HT-29 (cell line): Measurements from ENCODE around the gene CPSF4. TPM values are rescaled to one million over a fixed set of nuclear protein-coding genes. Genes with fewer than 3 reads are reported as not detected.
A peak's percentile ranks its signal among the peaks of the same experiment; 100 is the strongest.

Source experiments
- DNase-seq: peaks from one replicate; pipeline ENCODE4 v3.0.0-alpha.2; 2015; ENCODE audit warnings: low spot score
- total RNA-seq: library from RNA; depleted of rRNA; stranded (reverse); fragments of >200 nt; shearing (Covaris generic); gene quantifications from 2 replicates; pipeline ENCODE4 v1.2.3, GENCODE V29; 2014; rRNA removed

The CPSF4 gene
- 101 and 112 TPM in 2 replicates for total RNA-seq

- DNase-seq, result peak; percentile 99
Observed at GRCh38 chr7:99438573-99439480, at the start of gene CPSF4, which contains the start of gene PTCD1. CPSF4 (plus strand) TSS chr7:99438943; CDS start chr7:99439083, 140 bp downstream. PTCD1 (minus strand) TSS chr7:99438798; CDS start chr7:99435242, 3,556 bp downstream.

GRCh38 chr7:99389772-99390171 lies 49.0 kb upstream of the CPSF4 start:
- no peak for DNase-seq

GRCh38 chr7:99390941-99391602 lies 47.7 kb upstream of the CPSF4 start:
- DNase-seq, result no peak

DNA sequence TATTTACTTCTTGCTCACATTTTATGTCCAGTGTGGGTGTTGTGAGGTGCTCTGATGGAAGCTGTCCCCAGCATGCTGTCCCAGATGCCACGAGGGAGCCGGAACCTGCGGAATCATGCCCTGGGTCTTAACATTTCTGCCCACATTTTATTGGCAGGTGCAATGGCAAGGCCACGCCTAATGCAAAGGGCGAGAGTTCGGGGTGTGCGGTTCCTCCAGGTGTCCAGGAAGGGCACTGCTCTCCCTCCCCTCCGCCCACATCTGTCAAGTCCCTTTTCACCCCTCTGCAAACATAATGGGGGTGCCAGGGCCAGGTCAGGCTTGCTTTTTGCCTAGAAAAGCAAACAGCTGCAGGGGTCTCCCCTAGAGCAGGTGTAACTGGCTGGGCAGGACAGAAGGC lies 46.7 kb upstream of the CPSF4 start:
- no peak for DNase-seq

- DNase-seq, result peak; percentile 95
Observed at GRCh38 chr7:99392659-99393354, 45.9 kb upstream of the CPSF4 start.

GRCh38 chr7:99393355-99394187 lies 45.2 kb upstream of the CPSF4 start:
- no peak for DNase-seq

- no peak for DNase-seq
Observed at GRCh38 chr7:99394188-99394502, 44.6 kb upstream of the CPSF4 start.

DNA sequence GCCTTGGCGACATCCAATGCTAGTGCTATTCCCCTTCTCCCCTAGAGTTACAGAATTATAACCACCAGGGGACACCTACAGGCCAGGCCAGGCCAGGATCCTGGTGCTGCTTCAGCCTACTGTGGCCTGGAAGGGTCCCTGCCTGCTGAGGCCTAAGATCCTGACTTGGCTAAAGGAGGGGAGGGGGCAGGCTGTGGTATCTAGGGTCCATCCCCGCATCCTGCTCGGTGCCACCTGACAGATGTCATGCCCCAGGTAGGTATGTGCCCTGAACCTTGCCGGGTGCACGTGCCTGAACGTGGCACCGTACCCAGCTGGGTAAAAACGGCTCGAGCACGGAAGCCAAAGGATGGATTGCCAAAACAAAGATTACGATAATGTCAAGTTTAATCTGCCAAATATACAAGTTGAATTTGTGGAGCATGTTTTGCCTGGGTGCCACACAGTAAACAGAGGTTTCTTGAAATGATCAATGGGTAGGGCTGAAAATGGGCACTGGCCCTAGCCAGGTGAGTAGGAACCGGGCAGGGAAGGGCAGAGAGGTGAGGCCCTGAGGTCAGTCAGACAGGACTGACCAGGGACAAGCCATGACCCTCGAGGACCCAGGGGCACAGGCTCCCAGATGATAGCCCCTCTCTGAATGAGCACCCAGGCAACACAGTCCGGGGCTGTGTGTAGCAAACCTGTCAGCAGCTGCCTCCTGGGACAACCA lies 43.0 kb upstream of the CPSF4 start:
- DNase-seq, result no peak

- DNase-seq, result no peak
Observed at GRCh38 chr7:99396418-99397296, 42.1 kb upstream of the CPSF4 start.

DNA sequence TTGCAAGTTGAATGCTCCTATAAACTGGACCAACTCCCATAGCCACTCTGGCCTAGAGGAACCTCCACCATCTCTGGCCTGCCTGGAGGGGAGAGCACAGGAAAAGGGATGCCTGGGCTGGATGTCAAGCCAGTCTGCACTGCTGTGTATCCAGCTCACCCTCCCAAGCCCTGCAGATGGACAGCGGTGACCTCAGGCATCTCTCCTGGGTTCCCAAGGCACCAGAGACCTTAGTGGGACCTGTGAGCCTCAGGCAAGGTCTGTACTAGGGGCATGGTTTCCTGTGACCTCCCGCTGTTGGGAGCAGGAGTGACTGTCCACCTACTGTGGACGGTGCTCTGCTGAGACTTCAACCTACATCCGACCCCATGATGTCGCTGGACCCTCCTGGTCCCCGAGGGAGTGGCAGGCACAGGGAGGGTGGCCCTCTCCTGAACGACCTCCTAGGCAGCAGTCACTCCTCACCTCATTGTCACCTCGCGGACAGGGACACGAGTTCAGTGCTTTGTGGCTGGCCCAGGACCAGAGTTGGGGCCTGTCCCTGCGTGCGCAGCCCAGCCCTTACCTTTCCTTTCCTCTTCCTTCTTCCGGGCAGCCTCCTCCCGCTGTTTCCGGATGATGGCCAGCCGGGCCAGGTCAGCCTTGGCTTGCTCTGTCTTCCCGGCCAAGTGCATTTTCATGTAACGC lies 41.3 kb upstream of the CPSF4 start:
- DNase-seq, result no peak

- no peak for DNase-seq
Observed at GRCh38 chr7:99398891-99399445, 39.8 kb upstream of the CPSF4 start.

DNA sequence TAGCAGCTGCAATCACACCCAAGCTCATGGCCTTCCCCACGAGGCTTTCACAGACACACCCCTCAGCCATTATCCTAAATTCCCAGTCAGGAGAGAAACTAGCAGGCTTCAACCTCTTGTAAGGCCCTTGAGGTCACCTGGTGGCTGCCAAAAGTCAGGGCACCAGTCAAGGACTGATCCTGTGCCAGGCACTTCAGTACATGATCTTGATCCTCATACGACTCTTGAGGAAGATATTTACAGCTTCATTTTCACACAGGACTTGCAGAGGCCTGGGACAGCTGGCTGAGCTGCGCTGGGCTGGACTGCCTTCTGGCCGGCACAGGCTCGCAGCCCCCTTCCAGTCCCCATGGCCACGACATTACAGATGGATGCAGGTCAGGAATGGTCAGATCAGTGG lies 39.1 kb upstream of the CPSF4 start:
- DNase-seq, result no peak

DNA sequence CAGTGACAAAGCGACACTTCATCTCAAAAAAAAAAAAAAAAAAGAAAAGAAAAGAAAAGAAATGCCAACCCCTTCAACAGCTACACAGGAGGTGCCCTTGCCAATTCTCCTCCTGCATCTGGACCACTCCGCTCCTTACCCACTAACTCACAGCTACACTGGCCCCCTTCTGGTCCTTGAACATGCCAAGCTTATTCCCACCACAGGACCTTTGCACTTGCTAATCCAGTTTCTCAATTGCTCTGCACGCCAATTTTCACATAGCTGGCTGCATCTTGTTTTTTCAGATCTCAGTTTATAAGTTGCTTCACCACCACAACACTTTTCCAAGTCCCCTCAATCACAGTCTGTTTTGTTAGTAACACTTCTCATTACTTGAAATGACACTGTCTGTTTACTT lies 35.9 kb upstream of the CPSF4 start:
- DNase-seq, result no peak

GRCh38 chr7:99403764-99404163 lies 35.0 kb upstream of the CPSF4 start:
- no peak for DNase-seq

DNA sequence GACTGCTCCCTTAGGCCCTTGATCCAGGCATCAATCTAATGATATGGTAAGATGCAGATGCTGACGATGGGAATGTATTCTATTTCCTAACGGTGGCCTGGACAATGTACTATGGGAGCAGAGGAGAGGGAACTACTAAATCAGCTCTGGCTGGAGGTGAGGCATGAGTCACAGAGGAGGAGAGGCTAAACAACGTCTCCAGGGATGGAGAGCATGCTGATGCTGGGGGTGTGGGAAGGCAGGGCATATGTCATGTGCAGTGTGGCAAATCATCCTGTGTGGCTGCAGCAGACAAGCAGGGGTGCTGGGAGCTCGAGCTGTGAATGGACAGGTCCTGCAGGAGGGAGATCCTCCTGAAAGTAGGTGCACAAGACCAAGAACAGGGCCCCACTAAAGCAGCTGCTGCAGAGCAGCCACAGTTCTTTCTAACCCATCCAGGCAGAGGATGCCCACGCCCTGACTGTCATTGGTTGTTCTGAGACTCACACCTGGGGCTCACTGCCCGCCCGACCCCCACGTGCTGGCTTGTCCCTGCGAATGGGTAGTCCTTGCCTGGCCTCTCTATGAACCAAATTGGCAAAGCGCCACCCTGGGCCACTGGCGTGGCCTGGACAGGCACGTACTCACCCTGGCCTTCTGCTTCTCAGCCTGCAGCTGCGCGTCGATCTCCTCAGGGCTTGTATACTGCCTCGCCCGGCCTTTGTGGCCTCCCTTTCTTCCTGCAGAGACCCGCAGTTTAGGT lies 34.3 kb upstream of the CPSF4 start:
- no peak for DNase-seq

GRCh38 chr7:99404977-99405320 lies 33.8 kb upstream of the CPSF4 start:
- DNase-seq, result no peak

GRCh38 chr7:99406557-99406956 lies 32.2 kb upstream of the CPSF4 start:
- DNase-seq, result no peak

DNA sequence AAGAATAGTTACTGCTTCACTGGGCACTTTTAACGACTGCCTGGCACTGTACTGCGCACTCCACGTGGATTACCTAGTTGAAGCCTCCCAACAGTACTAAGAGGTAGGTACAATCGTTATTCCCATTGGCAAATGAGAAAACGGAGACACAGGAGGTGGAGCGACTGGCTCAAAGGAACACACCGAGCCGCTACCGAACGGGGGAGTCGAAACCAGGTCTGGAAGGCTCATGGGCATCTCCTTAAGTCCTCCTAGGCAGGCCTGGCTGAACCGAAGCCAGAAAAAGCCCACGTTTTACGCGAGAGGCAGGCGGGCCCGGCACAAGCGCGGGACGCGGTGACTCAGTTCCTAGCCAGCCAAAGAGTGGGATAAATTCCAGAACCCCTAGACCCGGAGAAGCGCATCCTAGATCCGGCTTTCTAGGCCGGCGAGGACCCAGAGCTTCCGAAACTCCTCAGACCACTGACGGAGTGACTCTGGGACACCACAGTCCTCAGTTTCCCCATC lies 30.8 kb upstream of the CPSF4 start:
- peak; percentile 76 for DNase-seq
